ENCODE data around the gene CDK17.
A peak's percentile ranks its signal among the peaks of the same experiment; 100 is the strongest.
"Not testable (repeated sequence)": the region's sequence is repeated elsewhere in the genome, so short reads cannot be mapped to it uniquely, and the experiment has no call there.

The CDK17 gene

GRCh38 chr12:96383371-96383770, 16.9 kb downstream of the CDK17 start:
- Histone ChIP-seq H3K9ac (ENCODE audit: low read length) (no peak overlapping the region), H3K4me3 (ENCODE audit: insufficient read depth, low read length, poor library complexity, severe bottlenecking) (no peak overlapping the region), H3K4me2 (ENCODE audit: low read depth, low read length, poor library complexity, severe bottlenecking) (no peak overlapping the region), H4K20me1 (ENCODE audit: low read depth, low read length) (peaks cover 38% of the 10 kb centered on the region), H3K36me3 (ENCODE audit: low read length) (no peaks in the 10 kb centered on the region; the same call in 1 of the 2 replicates), H3K27me3 (ENCODE audit: low read length) (no peaks in the 10 kb centered on the region), H3F3A (ENCODE audit: insufficient read depth) (peaks cover 24% of the 10 kb centered on the region), H3K79me2 (ENCODE audit: insufficient read depth, low read length) (peaks cover 100% of the 10 kb centered on the region), H3K9me2 (replicated peaks; ENCODE audit: insufficient read depth, low read length) (no peaks in the 10 kb centered on the region), H2AFZ (ENCODE audit: low read depth, low read length, severe bottlenecking) (no peak overlapping the region), H3K9me3 (ENCODE audit: insufficient read depth, low read length) (no peaks in the 10 kb centered on the region), H3K27ac (ENCODE audit: low read depth, low read length) (no peak overlapping the region)
- no peak for TF ChIP-seq CTCF (IDR thresholded peaks at IDR 0.05; ENCODE audit: insufficient read depth, low read length, poor library complexity, severe bottlenecking)
- TF ChIP-seq EZH2phosphoT487 (conservative IDR thresholded peaks at IDR 0.05; ENCODE audit: low read length) = no peak

GRCh38 chr12:96379743-96380142, 20.5 kb downstream of the CDK17 start:
- H4K20me1 ChIP-seq (ENCODE audit: low read depth, low read length) = peaks cover 26% of the 10 kb centered on the region
- H3K36me3 ChIP-seq (ENCODE audit: low read length); H3K9me3 ChIP-seq (ENCODE audit: insufficient read depth, low read length); H3K27ac ChIP-seq (ENCODE audit: low read depth, low read length); H3K9me2 ChIP-seq (replicated peaks; ENCODE audit: insufficient read depth, low read length); H3K9ac ChIP-seq (ENCODE audit: low read length); H3K27me3 ChIP-seq (ENCODE audit: low read length); H3K4me2 ChIP-seq (ENCODE audit: low read depth, low read length, poor library complexity, severe bottlenecking); H3K4me3 ChIP-seq (ENCODE audit: insufficient read depth, low read length, poor library complexity, severe bottlenecking); H2AFZ ChIP-seq (ENCODE audit: low read depth, low read length, severe bottlenecking): not testable (repeated sequence)
- H3K79me2 ChIP-seq (ENCODE audit: insufficient read depth, low read length) = peaks cover 100% of the 10 kb centered on the region
- H3F3A ChIP-seq (ENCODE audit: insufficient read depth) = peaks cover 14% of the 10 kb centered on the region

DNA sequence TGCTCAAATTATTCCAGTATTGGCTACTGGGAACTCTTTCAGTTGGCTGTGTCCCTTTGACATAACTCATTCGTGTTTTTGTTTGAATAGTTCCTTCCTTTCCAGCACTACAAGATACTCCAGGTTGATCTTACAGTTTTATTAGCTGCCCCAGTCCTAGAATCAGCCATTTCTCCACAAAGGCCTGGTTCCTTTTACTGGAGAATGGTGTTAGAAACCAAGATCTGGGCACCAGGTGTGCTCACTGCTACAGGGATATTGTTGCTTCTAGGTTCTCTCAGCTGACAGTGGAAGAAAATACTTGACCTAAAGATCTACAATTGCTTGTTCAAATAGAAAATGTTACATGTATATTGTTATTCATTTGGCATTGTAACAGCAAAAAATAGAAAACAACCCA, 21.9 kb downstream of the CDK17 start:
- Histone ChIP-seq H3F3A (ENCODE audit: insufficient read depth) (peaks cover 14% of the 10 kb centered on the region), H3K79me2 (ENCODE audit: insufficient read depth, low read length) (peaks cover 100% of the 10 kb centered on the region), H3K9me2 (replicated peaks; ENCODE audit: insufficient read depth, low read length) (no peaks in the 10 kb centered on the region), H3K9me3 (ENCODE audit: insufficient read depth, low read length) (no peaks in the 10 kb centered on the region), H3K9ac (ENCODE audit: low read length) (no peak overlapping the region), H3K27me3 (ENCODE audit: low read length) (no peaks in the 10 kb centered on the region), H3K36me3 (ENCODE audit: low read length) (no peaks in the 10 kb centered on the region; the same call in 1 of the 2 replicates), H3K4me3 (ENCODE audit: insufficient read depth, low read length, poor library complexity, severe bottlenecking) (peak overlapping the region; percentile 16), H3K27ac (ENCODE audit: low read depth, low read length) (peak overlapping the region; percentile 72), H3K4me2 (ENCODE audit: low read depth, low read length, poor library complexity, severe bottlenecking) (peak overlapping the region; percentile 53), H2AFZ (ENCODE audit: low read depth, low read length, severe bottlenecking) (no peak overlapping the region), H4K20me1 (ENCODE audit: low read depth, low read length) (peaks cover 32% of the 10 kb centered on the region)
- TF ChIP-seq EZH2phosphoT487 (conservative IDR thresholded peaks at IDR 0.05; ENCODE audit: low read length) (no peak), CTCF (IDR thresholded peaks at IDR 0.05; ENCODE audit: insufficient read depth, low read length, poor library complexity, severe bottlenecking) (no peak)

- peaks cover 100% of the 10 kb centered on the region for H3K79me2 ChIP-seq (ENCODE audit: insufficient read depth, low read length)
- no peak overlapping the region for H3K4me3 ChIP-seq (ENCODE audit: insufficient read depth, low read length, poor library complexity, severe bottlenecking)
- H3K9ac ChIP-seq (ENCODE audit: low read length) = no peak overlapping the region
- peaks cover 14% of the 10 kb centered on the region for H3F3A ChIP-seq (ENCODE audit: insufficient read depth)
- H3K36me3 ChIP-seq (ENCODE audit: low read length) = no peaks in the 10 kb centered on the region; the same call in 1 of the 2 replicates
- peak overlapping the region; percentile 54; the same call in 1 of the 2 replicates for H3K27ac ChIP-seq (ENCODE audit: low read depth, low read length)
- peaks cover 27% of the 10 kb centered on the region; the same call in 1 of the 2 replicates for H4K20me1 ChIP-seq (ENCODE audit: low read depth, low read length)
- no peaks in the 10 kb centered on the region for H3K9me3 ChIP-seq (ENCODE audit: insufficient read depth, low read length)
- H3K27me3 ChIP-seq (ENCODE audit: low read length) = no peaks in the 10 kb centered on the region
- H3K4me2 ChIP-seq (ENCODE audit: low read depth, low read length, poor library complexity, severe bottlenecking) = peak overlapping the region; percentile 54
- no peak overlapping the region for H2AFZ ChIP-seq (ENCODE audit: low read depth, low read length, severe bottlenecking)
- TF ChIP-seq CTCF (IDR thresholded peaks at IDR 0.05; ENCODE audit: insufficient read depth, low read length, poor library complexity, severe bottlenecking) (no peak), EZH2phosphoT487 (conservative IDR thresholded peaks at IDR 0.05; ENCODE audit: low read length) (no peak)
- H3K9me2 ChIP-seq (replicated peaks; ENCODE audit: insufficient read depth, low read length) = no peaks in the 10 kb centered on the region
Observed at GRCh38 chr12:96376865-96377264, 23.4 kb downstream of the CDK17 start.
